ENCODE measurements around the gene CHRNE. TPM values are rescaled to one million over a fixed set of nuclear protein-coding genes. Genes with fewer than 3 reads are reported as not detected.
A peak's percentile ranks its signal among the peaks of the same experiment; 100 is the strongest.
"Not testable (repeated sequence)": the region's sequence is repeated elsewhere in the genome, so short reads cannot be mapped to it uniquely, and the experiment has no call there.

The CHRNE gene
- total RNA-seq, 1 donor: 2.2 TPM

DNA sequence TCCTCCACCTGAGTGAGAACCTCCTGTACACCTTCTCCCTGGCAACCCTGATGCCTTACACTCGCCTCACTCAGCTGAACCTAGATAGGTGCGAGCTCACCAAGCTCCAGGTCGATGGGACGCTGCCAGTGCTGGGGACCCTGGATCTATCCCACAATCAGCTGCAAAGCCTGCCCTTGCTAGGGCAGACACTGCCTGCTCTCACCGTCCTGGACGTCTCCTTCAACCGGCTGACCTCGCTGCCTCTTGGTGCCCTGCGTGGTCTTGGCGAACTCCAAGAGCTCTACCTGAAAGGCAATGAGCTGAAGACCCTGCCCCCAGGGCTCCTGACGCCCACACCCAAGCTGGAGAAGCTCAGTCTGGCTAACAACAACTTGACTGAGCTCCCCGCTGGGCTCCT is 29.9 kb upstream of the CHRNE start:
- H3K4me3 ChIP-seq (ENCODE audit: low read length): no peak overlapping the region
- no peaks in the 10 kb centered on the region for H3K27me3 ChIP-seq (ENCODE audit: insufficient read depth, low read length)

DNA sequence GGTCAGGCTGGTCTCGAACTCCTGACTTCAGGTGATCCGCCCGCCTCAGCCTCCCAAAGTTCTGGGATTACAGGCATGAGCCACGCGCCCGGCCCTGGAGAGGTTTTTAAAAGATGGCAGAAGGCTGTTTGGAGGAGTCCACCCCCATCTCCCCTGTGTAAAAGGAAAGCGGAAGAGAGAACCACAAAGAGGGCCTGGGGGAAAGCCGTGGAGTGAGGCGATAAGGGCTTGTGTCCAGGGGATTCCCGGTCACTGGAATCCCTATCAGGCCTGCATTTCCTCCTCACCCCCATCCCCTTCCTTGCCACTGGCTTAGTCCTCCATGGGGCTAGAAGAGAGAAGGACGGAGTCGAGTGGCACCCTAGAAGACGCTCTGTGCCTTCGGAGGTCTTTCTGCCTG is 29.1 kb upstream of the CHRNE start, which contains the start of gene GP1BA:
Gene GP1BA (plus strand): TSS at position 315 of the 400 bp plus-strand sequence. CDS start 328 bp downstream, outside the sequence.
- Histone ChIP-seq H3K4me1 (ENCODE audit: insufficient read depth, low read length) (peaks cover 15% of the 10 kb centered on the region), H3K4me3 (ENCODE audit: low read length) (no peak within 1 kb of the TSS), H3K27me3 (ENCODE audit: insufficient read depth, low read length) (no peaks in the 10 kb centered on the region), H3K9me3 (ENCODE audit: low read depth, low read length) (no peaks in the 10 kb centered on the region)

More for the DNA sequence above, 29.9 kb upstream of the CHRNE start:
- peaks cover 15% of the 10 kb centered on the region for H3K4me1 ChIP-seq (ENCODE audit: insufficient read depth, low read length)
- no peaks in the 10 kb centered on the region for H3K9me3 ChIP-seq (ENCODE audit: low read depth, low read length)

DNA sequence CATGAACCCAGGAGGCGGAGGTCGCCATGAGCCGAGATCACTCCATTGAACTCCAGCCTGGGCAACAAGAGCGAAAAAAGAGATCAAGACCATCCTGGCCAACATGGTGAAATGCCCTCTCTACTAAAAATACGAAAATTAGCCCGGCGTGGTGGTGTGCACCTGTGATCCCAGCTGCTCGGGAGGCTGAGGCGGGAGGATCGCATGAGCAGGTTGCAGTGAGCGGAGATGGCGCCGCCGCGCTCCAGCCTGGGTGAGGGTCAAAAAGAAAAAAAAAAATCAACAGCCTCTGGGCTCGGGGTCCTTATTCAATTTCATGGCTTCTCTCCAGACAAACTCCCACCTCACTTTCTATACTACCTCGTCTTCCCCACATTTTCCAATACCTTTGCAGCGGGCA is 26.0 kb upstream of the CHRNE start:
- Histone ChIP-seq H3K9me3 (ENCODE audit: low read depth, low read length) (no peaks in the 10 kb centered on the region), H3K27me3 (ENCODE audit: insufficient read depth, low read length) (no peaks in the 10 kb centered on the region), H3K4me3 (ENCODE audit: low read length) (no peak overlapping the region), H3K4me1 (ENCODE audit: insufficient read depth, low read length) (peaks cover 5% of the 10 kb centered on the region)

DNA sequence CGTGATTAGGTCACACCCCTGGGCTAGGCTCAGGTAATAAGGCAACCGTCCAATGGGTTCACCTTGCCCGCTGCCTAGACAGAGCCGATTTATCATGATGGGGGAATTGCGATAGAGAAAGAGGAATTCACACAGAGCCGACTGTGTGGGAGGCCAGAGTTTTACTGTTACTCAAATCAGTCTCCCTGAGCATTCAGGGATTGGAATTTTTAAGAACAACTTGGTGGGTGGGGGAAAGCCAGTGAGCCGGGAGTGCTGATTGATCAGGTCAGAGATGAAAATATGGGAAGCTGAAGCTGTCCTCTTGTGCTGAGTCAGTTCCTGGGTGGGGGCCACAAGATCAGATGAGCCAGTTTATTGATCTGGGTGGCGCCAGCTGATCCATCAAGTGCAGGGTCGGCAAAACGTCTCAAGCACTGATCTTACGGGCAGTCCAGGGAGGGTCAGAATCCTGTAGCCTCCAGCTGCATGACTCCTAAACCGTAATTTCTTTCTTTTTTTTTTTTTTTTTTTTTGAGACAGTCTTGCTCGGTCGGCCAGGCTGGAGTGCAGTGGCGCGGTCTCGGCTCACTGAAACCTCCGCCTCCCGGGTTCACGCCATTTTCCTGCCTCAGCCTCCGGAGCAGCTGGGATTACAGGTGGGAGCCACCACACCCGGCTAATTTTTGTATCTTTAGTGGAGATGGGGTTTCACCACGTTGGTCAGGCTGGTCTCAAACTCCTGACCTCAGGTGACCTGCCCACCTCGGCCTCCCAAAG is 23.9 kb upstream of the CHRNE start:
- H3K27me3 ChIP-seq (ENCODE audit: insufficient read depth, low read length); H3K9me3 ChIP-seq (ENCODE audit: low read depth, low read length); H3K4me3 ChIP-seq (ENCODE audit: low read length); H3K4me1 ChIP-seq (ENCODE audit: insufficient read depth, low read length): not testable (repeated sequence)

DNA sequence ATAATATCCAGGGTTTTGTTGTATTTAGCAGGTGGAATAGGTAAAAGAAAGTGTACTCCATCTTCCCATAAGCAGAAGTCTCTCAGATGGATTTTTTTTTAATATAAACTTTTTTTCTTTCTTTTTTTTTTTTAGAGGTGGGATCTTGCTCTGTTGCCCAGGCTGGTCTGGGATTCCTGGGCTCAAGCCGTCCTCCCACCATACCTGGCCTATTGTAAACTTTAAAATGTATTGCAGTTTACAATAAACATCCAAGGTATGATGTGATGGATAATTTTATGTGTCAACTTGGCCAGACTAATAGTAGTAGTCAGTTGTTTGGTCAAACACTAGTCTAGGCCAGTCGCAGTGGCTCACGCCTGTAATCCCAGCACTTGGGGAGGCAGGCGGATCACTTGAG is 18.4 kb upstream of the CHRNE start:
- H3K4me1 ChIP-seq (ENCODE audit: insufficient read depth, low read length): peaks cover 15% of the 10 kb centered on the region
- H3K9me3 ChIP-seq (ENCODE audit: low read depth, low read length): no peaks in the 10 kb centered on the region
- no peaks in the 10 kb centered on the region for H3K27me3 ChIP-seq (ENCODE audit: insufficient read depth, low read length)
- no peak overlapping the region for H3K4me3 ChIP-seq (ENCODE audit: low read length)

DNA sequence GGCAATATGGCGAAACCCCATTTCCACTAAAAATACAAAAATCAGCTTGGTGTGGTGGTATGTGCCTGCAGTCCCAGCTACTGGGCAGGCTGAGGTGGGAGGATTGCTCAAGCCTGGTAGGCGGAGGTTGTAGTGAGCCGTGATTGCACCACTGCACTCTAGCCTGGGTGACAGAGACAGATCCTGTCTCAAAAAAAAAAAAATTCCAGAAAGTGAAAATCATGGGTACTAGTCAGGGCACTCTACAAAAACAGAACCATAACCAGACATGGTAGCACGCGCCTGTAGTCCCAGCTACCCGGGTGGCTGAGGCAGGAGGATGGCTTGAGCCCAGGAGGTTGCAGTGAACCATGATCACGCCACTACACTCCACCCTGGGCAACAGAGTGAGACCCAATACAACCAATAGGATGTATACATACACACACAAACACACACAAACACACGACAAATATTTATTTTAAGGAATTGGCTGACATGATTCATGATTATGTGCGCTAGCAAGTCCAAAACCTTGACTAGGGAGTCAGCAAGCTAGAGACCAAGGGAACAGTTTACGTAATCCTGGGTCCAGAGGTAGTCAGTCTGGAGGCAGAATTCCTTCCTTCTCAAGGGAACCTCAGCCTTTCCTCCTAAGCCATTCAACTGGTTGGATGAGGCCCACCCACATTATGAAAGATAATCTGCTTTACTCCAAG is 17.6 kb upstream of the CHRNE start:
- Histone ChIP-seq H3K4me3 (ENCODE audit: low read length) (no peak overlapping the region), H3K27me3 (ENCODE audit: insufficient read depth, low read length) (no peaks in the 10 kb centered on the region), H3K4me1 (ENCODE audit: insufficient read depth, low read length) (peaks cover 15% of the 10 kb centered on the region), H3K9me3 (ENCODE audit: low read depth, low read length) (no peaks in the 10 kb centered on the region)

DNA sequence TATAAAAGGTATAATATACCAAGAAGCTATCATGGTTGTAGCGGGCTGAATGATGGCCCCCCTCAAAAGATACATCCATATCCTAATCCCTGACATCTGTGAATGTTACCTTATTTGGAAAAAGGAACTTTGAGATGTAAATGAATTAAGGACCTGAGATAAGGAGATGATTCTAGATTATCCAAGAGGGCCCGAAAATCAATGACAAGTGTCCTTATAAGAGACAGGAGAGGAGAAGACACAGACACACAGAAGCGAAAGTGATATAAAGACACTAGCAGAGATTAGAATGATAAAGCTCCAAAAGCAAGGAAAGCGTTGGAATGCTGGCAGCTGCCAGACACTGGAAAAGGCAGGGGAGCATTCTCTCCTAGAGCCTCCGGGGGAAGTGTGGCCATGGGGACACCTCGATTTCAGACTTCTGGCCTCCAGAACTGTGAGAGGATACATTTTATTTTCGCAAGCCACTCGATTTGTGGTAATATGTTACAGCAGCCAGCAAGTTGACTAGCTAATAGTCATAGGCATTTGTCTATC is 16.7 kb upstream of the CHRNE start:
- Histone ChIP-seq H3K9me3 (ENCODE audit: low read depth, low read length) (no peaks in the 10 kb centered on the region), H3K4me1 (ENCODE audit: insufficient read depth, low read length) (peaks cover 15% of the 10 kb centered on the region), H3K4me3 (ENCODE audit: low read length) (no peak overlapping the region), H3K27me3 (ENCODE audit: insufficient read depth, low read length) (no peaks in the 10 kb centered on the region)

DNA sequence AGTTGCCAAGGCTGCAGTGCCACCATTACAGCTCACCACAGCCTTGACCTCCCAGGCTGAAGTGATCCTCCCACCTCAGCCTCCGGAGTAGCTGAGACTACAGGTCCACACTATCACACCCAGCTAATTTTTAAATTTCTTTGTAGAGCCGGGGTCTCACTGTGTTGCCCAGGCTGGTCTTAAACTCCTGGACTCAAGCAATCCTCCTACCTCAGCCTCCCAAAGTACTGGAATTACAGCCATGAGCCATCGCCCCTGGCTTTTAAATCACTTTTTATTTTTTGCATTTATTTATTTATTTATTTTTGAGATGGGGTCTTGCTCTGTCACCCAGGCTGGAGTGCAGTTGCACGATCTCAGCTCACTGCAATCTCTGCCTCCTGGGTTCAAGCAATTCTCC is 11.7 kb upstream of the CHRNE start:
- not testable (repeated sequence) for H3K4me1 ChIP-seq (ENCODE audit: insufficient read depth, low read length); H3K9me3 ChIP-seq (ENCODE audit: low read depth, low read length); H3K27me3 ChIP-seq (ENCODE audit: insufficient read depth, low read length); H3K4me3 ChIP-seq (ENCODE audit: low read length)

DNA sequence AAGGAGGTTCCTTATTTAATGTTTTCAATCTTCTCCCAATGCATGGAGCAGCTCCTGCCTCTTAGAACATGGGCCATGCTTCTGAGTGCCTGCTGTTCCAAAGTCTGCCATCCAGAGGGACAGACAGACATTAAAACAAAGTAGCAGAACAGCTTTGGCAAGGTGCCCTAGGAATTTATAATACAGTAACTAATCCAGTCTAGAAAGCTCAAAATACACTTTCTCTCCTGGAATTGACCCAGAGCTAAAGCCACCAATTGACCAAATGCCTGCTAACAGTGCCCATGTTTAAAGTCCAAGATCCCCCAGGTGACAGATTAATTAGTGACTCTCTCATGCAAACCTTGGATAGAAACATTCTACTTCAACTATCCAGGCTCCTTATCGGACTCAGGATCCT is 11.1 kb upstream of the CHRNE start:
- Histone ChIP-seq H3K27me3 (ENCODE audit: insufficient read depth, low read length) (no peaks in the 10 kb centered on the region), H3K9me3 (ENCODE audit: low read depth, low read length) (no peaks in the 10 kb centered on the region), H3K4me1 (ENCODE audit: insufficient read depth, low read length) (peaks cover 5% of the 10 kb centered on the region), H3K4me3 (ENCODE audit: low read length) (no peak overlapping the region)

DNA sequence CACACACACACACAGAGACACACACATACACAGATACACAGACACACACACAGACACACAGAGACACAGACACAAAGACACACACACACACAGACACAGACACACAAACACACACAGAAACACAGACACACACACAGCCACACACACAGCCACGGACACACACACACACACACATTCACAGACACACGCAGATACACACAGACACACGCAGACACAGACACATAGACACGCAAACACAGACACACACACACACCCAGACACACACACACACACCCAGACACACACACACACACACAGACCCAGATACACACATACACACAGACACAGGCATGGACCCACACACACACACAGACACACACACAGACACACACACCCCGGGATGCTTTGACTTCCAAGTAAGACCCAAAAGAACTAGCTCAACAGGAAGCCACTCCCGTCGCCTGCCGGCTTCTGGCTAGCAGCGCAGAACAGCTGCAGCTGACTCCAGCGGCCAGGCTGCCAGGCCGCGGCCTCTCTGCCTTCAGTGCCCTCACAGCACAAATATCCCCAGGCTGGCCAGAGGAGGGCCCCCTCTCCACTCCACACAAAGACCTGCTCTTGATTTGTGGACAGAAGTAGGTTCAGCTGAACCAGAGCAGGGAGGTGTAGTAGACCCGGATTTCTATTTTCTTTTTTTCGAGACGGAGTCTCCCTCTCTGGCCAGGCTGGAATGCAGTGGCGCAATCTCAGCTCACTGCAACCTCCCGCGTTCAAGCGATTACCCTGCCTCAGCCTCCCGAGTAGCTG is 6.0 kb upstream of the CHRNE start:
- Histone ChIP-seq H3K4me3 (ENCODE audit: low read length) (no peak overlapping the region), H3K27me3 (ENCODE audit: insufficient read depth, low read length) (no peaks in the 10 kb centered on the region), H3K4me1 (ENCODE audit: insufficient read depth, low read length) (peaks cover 11% of the 10 kb centered on the region), H3K9me3 (ENCODE audit: low read depth, low read length) (no peaks in the 10 kb centered on the region)

DNA sequence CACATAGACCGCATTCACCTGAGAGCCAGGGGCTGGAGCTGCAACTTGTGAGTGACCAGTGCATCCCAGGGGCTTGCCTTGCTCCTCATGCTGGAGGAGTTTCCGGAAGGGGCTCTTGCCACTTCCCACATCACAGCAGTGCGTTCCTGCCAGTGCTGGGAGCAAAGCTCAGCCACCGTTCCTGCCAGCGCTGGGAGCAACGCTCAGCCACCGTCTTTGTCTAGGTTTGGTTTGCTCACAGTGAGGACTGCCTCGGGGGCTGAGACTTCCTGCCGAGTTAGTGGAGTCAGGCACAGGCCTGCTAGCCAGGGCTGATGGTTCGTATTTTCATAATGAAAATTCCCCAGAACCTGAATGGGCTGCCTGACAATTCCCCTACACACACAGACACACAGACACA is 5.4 kb upstream of the CHRNE start:
- H3K4me3 ChIP-seq (ENCODE audit: low read length): no peak overlapping the region
- no peaks in the 10 kb centered on the region for H3K9me3 ChIP-seq (ENCODE audit: low read depth, low read length)
- peaks cover 16% of the 10 kb centered on the region for H3K4me1 ChIP-seq (ENCODE audit: insufficient read depth, low read length)
- H3K27me3 ChIP-seq (ENCODE audit: insufficient read depth, low read length): no peaks in the 10 kb centered on the region

DNA sequence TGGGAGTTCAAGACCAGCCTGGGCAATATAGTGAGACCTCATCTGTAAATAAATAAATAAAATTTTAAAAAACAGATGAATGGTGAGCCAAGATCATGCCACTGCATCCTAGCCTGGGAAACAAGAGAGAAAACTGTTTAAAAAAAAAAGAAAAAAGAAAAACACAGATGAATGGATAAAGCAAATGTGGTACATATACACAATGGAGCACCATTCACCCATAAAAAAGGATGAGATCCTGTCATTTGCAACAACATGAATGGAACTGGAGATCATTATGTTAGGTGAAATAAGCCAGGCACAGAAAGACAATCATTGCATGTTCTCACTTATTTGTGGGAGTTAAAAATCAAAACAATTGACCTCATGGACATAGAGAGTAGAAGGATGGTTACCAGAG is 3.7 kb upstream of the CHRNE start:
- not testable (repeated sequence) for H3K4me3 ChIP-seq (ENCODE audit: low read length); H3K27me3 ChIP-seq (ENCODE audit: insufficient read depth, low read length); H3K9me3 ChIP-seq (ENCODE audit: low read depth, low read length)
- H3K4me1 ChIP-seq (ENCODE audit: insufficient read depth, low read length): peaks cover 33% of the 10 kb centered on the region

DNA sequence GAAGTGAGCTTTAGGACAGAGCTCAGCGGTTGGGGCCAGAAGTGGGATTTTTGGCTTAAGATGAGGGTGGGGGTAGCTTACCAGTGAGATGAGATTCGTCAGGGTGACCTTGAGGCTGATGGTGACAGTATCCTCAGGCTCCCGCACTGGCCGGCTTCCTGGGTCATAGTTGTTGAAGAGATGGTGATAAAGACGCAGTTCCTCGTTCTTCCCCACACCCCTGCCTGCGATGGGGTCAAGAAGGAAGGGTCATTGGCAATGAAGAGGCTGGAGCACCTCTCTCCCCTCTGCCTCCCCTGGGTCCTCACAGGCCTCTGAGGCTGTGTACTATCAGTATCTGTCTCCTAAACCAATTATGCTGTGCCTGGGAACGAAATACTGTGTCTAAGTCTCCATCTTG is 358 bp downstream of the CHRNE start:
- H3K27me3 ChIP-seq (ENCODE audit: insufficient read depth, low read length): peaks cover 7% of the 10 kb centered on the region
- H3K9me3 ChIP-seq (ENCODE audit: low read depth, low read length): no peaks in the 10 kb centered on the region
- H3K4me3 ChIP-seq (ENCODE audit: low read length): no peak overlapping the region
- peaks cover 53% of the 10 kb centered on the region for H3K4me1 ChIP-seq (ENCODE audit: insufficient read depth, low read length)

DNA sequence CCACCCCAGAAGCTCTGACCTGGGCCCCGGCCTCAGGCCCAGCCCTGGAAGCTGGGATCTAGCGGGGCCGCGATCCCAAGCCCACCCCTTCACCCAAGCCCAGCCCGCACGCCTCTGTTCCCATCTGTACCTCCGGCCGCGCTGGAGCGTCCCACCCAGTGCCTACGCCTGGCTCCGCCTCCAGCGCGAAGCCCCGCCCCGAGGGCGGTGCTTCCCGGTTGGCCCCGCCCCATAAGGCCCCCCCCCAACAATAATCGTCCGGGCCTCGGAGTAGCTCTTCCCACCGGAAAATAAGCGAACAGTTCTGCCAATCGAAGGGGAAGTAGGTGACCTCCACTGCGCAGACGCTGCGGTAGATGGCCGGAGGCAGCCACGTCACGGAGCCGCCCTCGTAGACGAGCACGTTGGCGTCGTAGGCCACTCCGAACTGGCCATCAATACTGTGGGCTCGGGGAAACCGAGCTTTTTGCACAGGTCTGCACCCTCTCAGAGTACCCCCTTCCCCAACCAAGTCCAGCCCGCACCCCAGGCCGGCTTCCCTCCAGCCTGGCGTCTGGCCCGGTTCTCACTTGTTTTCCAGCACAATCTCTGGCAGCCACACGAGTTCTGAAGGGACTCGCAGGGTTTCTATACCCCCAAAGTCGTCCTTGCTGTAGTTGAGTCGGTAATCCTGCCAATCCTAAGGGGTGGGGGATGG is 1.1 kb downstream of the CHRNE start:
- peaks cover 7% of the 10 kb centered on the region for H3K27me3 ChIP-seq (ENCODE audit: insufficient read depth, low read length)
- H3K4me1 ChIP-seq (ENCODE audit: insufficient read depth, low read length): peaks cover 53% of the 10 kb centered on the region
- no peaks in the 10 kb centered on the region for H3K9me3 ChIP-seq (ENCODE audit: low read depth, low read length)
- peak overlapping the region; percentile 9 for H3K4me3 ChIP-seq (ENCODE audit: low read length)

Data from mononuclear cell (primary cell).